NCI-H2196 treated with DMSO at 0.1 percent for 48 hours (cell line): ENCODE measurements around the gene CCDC89.
A peak's percentile ranks its signal among the peaks of the same experiment; 100 is the strongest.

Experiments used
- DNase-seq: peaks from one replicate; lab custom pipeline; 2025; ENCODE audit not compliant: unreplicated experiment; lab: John Stamatoyannopoulos, UW

CCDC89 gene

DNA sequence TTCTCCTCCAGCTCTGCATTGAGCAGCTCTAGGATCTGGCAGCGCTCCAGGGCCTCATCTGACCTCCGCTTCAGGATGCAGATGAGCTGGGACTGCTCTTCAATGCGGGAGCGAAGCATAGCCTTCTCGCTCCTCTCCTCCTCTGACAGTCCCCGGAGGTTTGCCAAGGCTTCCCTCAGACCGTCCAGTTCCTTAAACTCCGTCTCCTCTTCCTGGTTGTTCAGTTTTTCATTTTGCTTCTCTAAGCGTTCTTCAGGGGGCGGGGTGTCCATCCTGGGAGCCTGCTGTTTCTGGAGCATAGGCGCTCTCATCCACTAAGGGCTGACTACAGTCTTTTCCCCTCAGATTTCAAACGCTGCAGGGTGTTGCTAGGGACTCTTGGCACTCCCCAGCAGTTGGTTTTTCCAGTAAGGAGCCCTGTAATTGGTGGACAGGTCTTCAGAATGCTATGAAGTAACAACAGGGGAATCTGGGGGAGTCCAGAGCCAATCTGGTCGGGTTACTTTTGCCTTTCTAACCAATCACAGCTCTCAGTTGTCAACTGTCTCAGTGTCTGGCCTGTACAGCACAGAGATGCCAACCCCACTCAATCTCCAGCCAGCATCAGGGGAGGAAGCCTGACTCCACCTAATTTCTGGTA is at the start of gene CCDC89:
Gene CCDC89 (minus strand): TSS at position 376 of the 640 bp plus-strand sequence. CDS start 65 bp downstream, at position 311.
- peak; percentile 96 for DNase-seq

GRCh38 chr11:85732965-85733364 is 47.0 kb upstream of the CCDC89 start:
- no peak for DNase-seq

- DNase-seq: no peak
Observed at GRCh38 chr11:85726381-85726780, 40.4 kb upstream of the CCDC89 start.

GRCh38 chr11:85725510-85726258 is 39.7 kb upstream of the CCDC89 start:
- no peak for DNase-seq

GRCh38 chr11:85724748-85725465 is 38.9 kb upstream of the CCDC89 start:
- no peak for DNase-seq

DNA sequence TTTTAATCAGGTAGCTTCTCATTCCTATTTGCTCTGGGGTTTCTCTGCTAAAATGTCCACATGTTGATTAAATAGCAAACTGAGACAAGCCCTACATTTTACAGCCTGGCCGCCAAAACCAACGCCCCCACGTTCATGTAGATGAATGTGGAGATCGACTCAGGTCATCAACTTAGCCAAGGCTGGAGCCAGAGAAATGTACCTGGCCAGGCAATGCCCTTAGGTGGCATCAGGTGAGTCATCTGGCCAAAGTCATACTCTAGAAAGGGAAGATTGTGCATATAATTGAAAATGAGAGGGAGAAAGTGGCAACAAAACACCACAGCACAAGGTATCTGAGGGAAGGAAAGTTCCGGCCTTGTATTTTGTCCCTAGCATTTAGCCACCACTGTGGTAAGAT is 37.1 kb upstream of the CCDC89 start:
- DNase-seq: no peak

GRCh38 chr11:85721191-85721590 is 35.2 kb upstream of the CCDC89 start:
- DNase-seq: no peak

DNA sequence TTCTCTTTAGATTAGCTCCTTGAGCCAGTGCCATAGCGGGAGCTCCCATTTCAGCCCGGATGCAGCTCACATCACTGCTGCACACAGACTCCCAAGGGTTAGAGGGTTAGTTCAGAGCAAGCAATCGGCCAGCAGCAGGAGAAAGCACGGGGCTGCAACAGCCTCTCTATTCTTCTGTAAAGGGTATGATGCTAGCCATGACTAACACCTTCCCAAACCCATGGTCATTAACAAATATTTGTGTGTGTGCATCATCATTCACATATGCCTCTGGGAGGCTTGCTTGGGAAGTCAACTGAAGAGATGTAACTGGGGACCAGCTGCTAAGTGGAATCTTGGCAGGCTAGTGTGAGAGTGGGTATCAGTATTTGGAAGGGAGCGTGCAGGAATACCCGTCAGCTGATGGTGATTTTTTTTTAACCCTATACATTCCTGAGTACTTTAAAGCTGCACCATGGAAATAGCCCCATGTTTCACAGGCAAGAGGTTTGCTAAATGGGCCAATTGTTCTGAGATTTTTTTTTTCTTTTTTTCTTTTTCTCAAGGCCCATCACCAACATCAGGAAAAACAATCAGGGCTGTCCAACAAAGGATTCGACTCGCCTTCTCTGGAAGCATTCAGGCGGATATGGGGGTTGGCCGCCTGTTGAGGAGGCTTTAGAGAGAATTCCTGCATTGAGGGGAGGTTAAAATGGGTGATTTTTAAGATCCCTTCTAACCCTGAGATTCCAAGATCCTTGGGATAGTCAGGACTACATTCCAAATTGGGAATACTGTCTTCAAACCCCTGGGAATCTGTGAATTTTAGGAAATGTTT is 33.2 kb upstream of the CCDC89 start:
- DNase-seq: peak; percentile 59

- no peak for DNase-seq
Observed at GRCh38 chr11:85718126-85718943, 32.3 kb upstream of the CCDC89 start.

DNA sequence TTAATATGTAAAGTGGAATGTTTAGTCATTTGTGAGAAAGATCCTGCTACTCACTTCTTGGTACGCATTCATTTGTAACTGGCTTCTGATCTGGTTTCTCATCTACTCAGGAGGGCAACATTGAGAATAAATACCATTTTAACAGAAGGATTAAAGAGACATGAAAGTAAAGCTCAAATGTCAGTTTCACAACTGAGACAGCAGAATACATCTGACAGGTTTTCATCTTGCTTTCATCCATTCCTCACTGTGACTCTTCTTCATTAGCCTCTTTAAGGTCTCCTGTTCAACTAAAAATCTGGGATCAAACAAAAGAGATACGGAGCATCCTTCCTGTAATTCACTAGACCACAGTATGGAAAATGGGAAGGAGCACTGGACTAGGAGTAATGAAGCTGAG is 31.4 kb upstream of the CCDC89 start:
- no peak for DNase-seq

- DNase-seq: no peak
Observed at GRCh38 chr11:85712953-85713352, 27.0 kb upstream of the CCDC89 start.

- no peak for DNase-seq
Observed at GRCh38 chr11:85710917-85711316, 24.9 kb upstream of the CCDC89 start.

DNA sequence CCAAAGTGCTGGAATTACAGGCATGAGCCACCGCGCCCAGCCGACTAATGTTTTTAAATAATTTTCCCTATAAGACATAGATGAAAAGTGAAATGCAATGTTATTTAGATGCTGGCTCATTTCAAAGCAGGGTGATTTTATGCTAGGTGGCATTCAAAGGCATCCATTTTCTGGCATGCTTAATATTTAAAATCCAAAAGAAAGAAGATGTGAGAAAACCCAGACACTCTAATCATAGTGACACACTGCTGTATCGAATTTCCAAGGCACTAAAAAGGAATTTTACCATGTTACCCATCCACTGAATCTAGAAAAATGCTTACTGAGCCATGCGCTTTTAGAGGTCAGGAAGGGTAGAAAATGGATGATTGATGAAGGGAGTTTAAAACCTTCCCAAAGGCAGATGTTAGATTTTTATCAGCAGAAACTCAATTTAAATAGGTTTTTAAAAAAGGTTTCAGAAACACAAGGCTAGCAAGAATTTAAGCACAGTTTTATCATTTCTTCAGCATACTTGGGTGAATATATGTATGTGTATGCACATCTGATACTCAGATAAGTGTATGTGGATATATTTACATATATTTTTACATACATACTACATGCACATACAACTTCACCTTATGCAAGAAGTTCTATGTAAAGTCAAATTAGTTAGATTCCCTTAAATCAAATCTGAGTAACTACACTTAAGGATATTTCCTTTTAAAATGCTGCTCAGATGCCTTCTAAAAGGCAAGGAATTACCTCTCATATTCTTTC is 24.1 kb upstream of the CCDC89 start:
- DNase-seq: no peak

GRCh38 chr11:85705800-85706199 is 19.8 kb upstream of the CCDC89 start:
- DNase-seq: no peak

DNA sequence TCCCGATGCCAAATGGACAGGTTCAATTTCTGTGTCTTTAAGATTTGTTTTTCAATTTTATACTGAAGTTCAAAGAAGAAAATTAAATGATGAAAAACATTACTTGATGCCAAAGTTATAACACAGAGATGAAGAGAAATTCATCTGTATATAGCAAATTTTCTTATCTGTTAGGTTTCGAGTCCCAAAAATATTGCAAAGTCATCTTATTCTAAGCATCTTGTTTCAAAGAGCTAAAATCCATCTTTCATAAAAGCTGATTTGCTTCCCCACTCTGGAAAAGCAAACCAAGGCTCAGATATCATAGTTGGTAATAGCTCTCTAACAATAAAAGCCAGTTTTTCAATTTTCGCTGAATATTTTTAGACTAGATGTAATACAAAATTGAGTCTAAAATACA is 19.0 kb upstream of the CCDC89 start:
- no peak for DNase-seq

GRCh38 chr11:85699957-85700741 is 14.2 kb upstream of the CCDC89 start:
- no peak for DNase-seq

GRCh38 chr11:85698195-85698594 is 12.2 kb upstream of the CCDC89 start:
- DNase-seq: no peak

DNA sequence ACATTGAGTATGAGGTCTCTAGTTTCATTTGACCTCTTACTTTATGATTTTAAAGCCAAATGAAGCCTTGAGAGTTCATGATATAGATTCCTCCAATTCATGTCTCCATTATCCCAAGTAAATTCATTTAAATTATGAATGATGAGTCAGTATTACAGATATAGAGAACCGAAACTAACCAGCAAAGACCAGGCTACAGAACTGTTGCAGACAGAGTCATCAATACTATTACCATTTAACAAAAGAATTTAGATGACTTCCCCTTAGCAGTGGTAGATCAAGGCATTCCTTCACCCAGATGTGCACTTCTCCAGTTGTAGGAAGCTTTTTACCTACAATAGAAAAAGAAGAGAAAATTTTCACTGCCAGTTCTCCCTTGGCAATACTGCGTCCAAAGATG is 11.8 kb upstream of the CCDC89 start:
- DNase-seq: no peak

DNA sequence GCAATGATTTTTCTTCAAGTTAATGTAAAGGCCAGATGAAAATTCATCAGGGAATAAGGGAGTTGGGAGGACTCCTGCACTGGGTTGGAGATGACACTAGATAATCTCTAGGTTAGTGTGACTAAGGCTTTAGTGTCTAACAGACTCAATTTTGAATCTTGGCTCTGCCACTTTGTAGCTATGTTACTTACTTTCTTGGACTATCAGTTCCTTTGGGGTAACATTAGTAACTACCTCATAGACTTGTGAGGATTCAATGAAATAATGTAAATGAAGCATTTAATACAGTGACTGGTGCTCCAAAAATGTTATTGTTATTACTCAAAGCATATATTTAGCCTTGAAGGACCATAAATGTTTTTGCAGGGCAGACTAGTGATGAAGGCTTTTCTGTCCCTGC is 9.6 kb upstream of the CCDC89 start:
- DNase-seq: no peak
